Omental fat pad (tissue), 4 donors: Measurements from ENCODE around the gene PEAR1. TPM values are rescaled to one million over a fixed set of nuclear protein-coding genes. Genes with fewer than 3 reads are reported as not detected.

Experiments used
- ATAC-seq: fragments of 150-250 bp; one replicate; pipeline ENCODE4 v1.9.1; 2016; ENCODE audit warnings: mild to moderate bottlenecking, moderate library complexity; ENCODE audit not compliant: low FRiP score
- DNase-seq: peaks from one replicate; pipeline ENCODE4 v3.0.0-alpha.2; 2019; ENCODE audit warnings: low spot score
- CTCF ChIP-seq, 3 donors: fragments of 450-650 bp; IDR thresholded peaks; one replicate each; pipeline ENCODE4 v1.5.1; 2016 to 2017; ENCODE audit warnings: antibody characterized with exemption in 3 of 3, mild to moderate bottlenecking in 3 of 3, moderate library complexity in 2 of 3
- total RNA-seq, 4 donors: library from RNA; depleted of rRNA; stranded (reverse); fragments of >200 nt; gene quantifications; one replicate each; pipeline ENCODE4 v1.1.0, GENCODE V29; 2016

PEAR1 gene
- total RNA-seq, 4 donors from 2014 or later, result 5.4 to 29.5 (median 9.0) TPM

DNA sequence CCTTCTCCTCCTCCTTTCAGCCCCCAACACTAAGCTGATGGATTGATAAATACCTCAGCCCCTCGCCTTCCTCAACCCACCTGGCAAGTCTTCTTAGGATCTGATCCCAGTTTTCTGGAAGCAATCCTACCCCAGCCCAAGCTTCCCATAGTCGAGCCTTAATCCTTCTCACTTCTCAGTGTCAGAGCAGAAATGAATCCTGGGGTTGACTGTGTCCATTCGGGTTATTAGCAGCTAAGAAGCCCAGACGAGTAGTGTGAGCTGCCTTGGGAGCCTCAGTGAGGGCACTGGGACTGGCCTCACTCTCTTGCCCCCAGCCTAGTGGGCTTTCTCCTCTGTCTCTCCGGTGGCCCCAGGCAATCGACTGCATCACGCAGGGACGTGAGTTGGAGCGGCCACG is 12.4 kb upstream of the PEAR1 start:
- DNase-seq (no peak), ATAC-seq (no peak)
- TF ChIP-seq CTCF (IDR thresholded peaks at IDR 0.05), result no peak

GRCh38 chr1:156881663-156882062 is 11.9 kb upstream of the PEAR1 start:
- ATAC-seq, result no peak
- TF ChIP-seq CTCF (IDR thresholded peaks at IDR 0.05), result no peak
- DNase-seq, result no peak

DNA sequence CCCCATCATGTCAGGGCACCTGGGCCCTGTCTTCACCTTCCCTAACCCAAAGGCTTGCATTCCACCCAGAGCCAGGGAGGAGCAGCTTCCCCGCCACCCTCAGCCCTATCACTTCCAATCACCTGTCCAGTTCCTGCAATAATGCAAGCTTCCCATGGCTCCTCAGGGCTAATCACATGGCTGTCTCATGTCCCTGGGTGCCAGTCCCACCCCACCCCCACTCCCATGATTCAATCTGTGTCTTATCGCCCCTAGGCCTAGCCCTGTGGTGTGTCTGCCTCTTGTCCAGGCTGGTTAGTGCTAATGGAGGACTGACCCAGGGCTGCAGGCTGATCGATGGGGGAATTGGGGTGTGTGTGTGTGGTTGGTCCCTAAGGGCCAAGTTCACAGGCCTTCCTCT is 11.0 kb upstream of the PEAR1 start:
- no peak for ATAC-seq
- TF ChIP-seq CTCF (IDR thresholded peaks at IDR 0.05), result no peak
- no peak for DNase-seq

GRCh38 chr1:156883919-156884318 is 9.6 kb upstream of the PEAR1 start:
- TF ChIP-seq CTCF (IDR thresholded peaks at IDR 0.05), result no peak
- DNase-seq (no peak), ATAC-seq (no peak)

DNA sequence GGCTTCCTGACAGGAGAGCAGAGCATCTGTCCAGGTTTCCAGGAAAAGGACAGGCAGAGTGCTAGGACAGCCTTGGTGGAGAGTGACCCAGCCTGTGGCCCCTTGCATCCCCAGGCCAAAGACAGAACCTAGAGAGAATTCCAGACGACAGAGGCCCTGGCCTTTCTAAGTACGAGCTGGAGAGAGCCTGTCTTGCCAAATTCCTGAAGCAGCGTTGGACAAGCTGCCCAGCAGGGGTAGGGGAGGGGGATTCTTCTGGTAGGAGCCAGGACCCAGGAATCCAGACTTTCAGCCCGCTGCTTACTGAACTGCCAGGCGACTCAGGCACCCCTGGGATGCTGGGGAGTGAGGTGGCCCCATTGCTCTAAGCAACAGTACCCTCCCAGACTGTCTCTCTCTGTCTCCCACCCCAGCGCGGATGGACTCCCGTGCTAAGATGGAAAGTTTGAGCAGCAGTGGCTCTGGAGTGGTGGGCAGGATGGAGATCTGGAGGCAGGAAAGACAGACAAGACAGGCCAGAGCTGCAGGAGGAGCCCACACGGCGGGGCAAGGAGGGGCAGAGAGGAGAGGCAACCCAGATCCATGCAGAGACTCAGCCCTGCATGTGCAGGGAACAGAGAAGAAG is 8.8 kb upstream of the PEAR1 start:
- DNase-seq (no peak), ATAC-seq (no peak)
- no peak for TF ChIP-seq CTCF (IDR thresholded peaks at IDR 0.05)

DNA sequence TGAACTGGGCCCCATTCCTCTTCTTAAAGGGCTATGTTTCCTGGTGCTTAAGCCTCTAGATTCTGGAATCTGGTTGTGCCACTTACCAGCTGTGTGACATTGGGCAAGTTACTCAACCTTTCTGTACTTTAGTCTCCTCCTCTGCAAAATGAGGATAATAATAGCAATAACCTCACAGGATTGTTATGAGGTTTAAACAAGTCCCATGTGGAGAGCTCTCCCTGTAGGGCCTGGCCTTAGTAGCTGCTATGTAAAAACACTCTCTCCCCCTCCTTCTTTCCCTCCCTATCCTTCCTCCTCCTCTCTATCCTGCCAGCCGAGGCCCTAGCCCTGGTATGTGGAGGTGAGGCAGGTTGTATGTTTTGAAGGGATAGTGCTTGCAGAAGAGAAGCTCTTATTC is 8.2 kb upstream of the PEAR1 start:
- TF ChIP-seq CTCF (IDR thresholded peaks at IDR 0.05), result no peak
- DNase-seq (no peak), ATAC-seq (no peak)

GRCh38 chr1:156885880-156886355 is 7.6 kb upstream of the PEAR1 start:
- DNase-seq (no peak), ATAC-seq (no peak)
- no peak for TF ChIP-seq CTCF (IDR thresholded peaks at IDR 0.05)
